ENCODE data around the gene TLR3. TPM values are rescaled to one million over a fixed set of nuclear protein-coding genes. Genes with fewer than 3 reads are reported as not detected.

TLR3 gene
- polyA plus RNA-seq, 1 donor from 2014 or later: not detected

- Histone ChIP-seq H4K20me1 (ENCODE audit: insufficient read depth) (no peaks in the 10 kb centered on the region), H2AFZ (ENCODE audit: low read depth, low read length) (no peak overlapping the region), H3K9me3 (ENCODE audit: low read length) (no peaks in the 10 kb centered on the region), H3F3A (ENCODE audit: insufficient read depth, low read length, poor library complexity, severe bottlenecking) (no peaks in the 10 kb centered on the region), H3K4me2 (ENCODE audit: low read length) (no peak overlapping the region), H3K9me2 (ENCODE audit: insufficient read depth, low read length) (no peaks in the 10 kb centered on the region), H3K27ac (ENCODE audit: low read length) (no peak overlapping the region), H3K4me3 (ENCODE audit: low read length) (no peak overlapping the region), H3K36me3 (ENCODE audit: insufficient read depth, low read length) (no peaks in the 10 kb centered on the region), H3K27me3 (ENCODE audit: insufficient read depth, low read depth, low read length) (no peaks in the 10 kb centered on the region), H3K79me2 (replicated peaks; ENCODE audit: insufficient read depth, low read length) (no peaks in the 10 kb centered on the region), H3K9ac (ENCODE audit: low read length) (no peak overlapping the region)
- TF ChIP-seq CTCF (IDR thresholded peaks at IDR 0.05; ENCODE audit: poor library complexity, severe bottlenecking): no peak
Observed at GRCh38 chr4:186092296-186092695, 23.3 kb downstream of the TLR3 start.

GRCh38 chr4:186095406-186095805 lies 26.4 kb downstream of the TLR3 start:
- H3K4me3 ChIP-seq (ENCODE audit: low read length): no peak overlapping the region
- no peak overlapping the region for H2AFZ ChIP-seq (ENCODE audit: low read depth, low read length)

More at GRCh38 chr4:186095406-186095805, 26.4 kb downstream of the TLR3 start:
- H3K9ac ChIP-seq (ENCODE audit: low read length): no peak overlapping the region
- no peaks in the 10 kb centered on the region for H3K36me3 ChIP-seq (ENCODE audit: insufficient read depth, low read length)
- no peaks in the 10 kb centered on the region for H3K9me2 ChIP-seq (ENCODE audit: insufficient read depth, low read length)
- H3K9me3 ChIP-seq (ENCODE audit: low read length): no peaks in the 10 kb centered on the region
- H4K20me1 ChIP-seq (ENCODE audit: insufficient read depth): no peaks in the 10 kb centered on the region
- no peak overlapping the region for H3K27ac ChIP-seq (ENCODE audit: low read length)
- no peak overlapping the region for H3K4me2 ChIP-seq (ENCODE audit: low read length)
- H3K27me3 ChIP-seq (ENCODE audit: insufficient read depth, low read depth, low read length): no peaks in the 10 kb centered on the region
- no peaks in the 10 kb centered on the region for H3F3A ChIP-seq (ENCODE audit: insufficient read depth, low read length, poor library complexity, severe bottlenecking)
- no peaks in the 10 kb centered on the region for H3K79me2 ChIP-seq (replicated peaks; ENCODE audit: insufficient read depth, low read length)
- TF ChIP-seq REST (IDR thresholded peaks at IDR 0.05; ENCODE audit: borderline replicate concordance): no peak
- TF ChIP-seq MXI1 (conservative IDR thresholded peaks at IDR 0.05; ENCODE audit: poor library complexity, severe bottlenecking): no peak
- no peak for TF ChIP-seq POLR2AphosphoS5 (IDR thresholded peaks at IDR 0.05)
- TF ChIP-seq RAD21 (conservative IDR thresholded peaks at IDR 0.05): no peak
- no peak for TF ChIP-seq EZH2 (IDR thresholded peaks at IDR 0.05; ENCODE audit: borderline replicate concordance, insufficient read depth, low read length, poor library complexity, severe bottlenecking)
- TF ChIP-seq TAF1 (IDR thresholded peaks at IDR 0.05; ENCODE audit: low read depth): no peak
- no peak for TF ChIP-seq EP300 (conservative IDR thresholded peaks at IDR 0.05; ENCODE audit: poor library complexity, severe bottlenecking)
- TF ChIP-seq CTCF (IDR thresholded peaks at IDR 0.05; ENCODE audit: poor library complexity, severe bottlenecking): no peak
- no peak for TF ChIP-seq SMC3 (conservative IDR thresholded peaks at IDR 0.05; ENCODE audit: poor library complexity)
